Activated T-helper 1 cell treated with anti-CD3 and anti-CD28 coated beads, Interleukin-2, amount 50 U/mL, for 16 hours (primary cell): Measurements from ENCODE around the gene DDX19B.
"Not testable (repeated sequence)": the region's sequence is repeated elsewhere in the genome, so short reads cannot be mapped to it uniquely, and the experiment has no call there.

Source experiments
- DNase-seq, 2 donors: peaks; one replicate each; pipeline ENCODE4 v3.0.0-alpha.2; 2020; ENCODE audit warnings: low read depth in 1 of 2, low spot score in 1 of 2

The DDX19B gene

DNA sequence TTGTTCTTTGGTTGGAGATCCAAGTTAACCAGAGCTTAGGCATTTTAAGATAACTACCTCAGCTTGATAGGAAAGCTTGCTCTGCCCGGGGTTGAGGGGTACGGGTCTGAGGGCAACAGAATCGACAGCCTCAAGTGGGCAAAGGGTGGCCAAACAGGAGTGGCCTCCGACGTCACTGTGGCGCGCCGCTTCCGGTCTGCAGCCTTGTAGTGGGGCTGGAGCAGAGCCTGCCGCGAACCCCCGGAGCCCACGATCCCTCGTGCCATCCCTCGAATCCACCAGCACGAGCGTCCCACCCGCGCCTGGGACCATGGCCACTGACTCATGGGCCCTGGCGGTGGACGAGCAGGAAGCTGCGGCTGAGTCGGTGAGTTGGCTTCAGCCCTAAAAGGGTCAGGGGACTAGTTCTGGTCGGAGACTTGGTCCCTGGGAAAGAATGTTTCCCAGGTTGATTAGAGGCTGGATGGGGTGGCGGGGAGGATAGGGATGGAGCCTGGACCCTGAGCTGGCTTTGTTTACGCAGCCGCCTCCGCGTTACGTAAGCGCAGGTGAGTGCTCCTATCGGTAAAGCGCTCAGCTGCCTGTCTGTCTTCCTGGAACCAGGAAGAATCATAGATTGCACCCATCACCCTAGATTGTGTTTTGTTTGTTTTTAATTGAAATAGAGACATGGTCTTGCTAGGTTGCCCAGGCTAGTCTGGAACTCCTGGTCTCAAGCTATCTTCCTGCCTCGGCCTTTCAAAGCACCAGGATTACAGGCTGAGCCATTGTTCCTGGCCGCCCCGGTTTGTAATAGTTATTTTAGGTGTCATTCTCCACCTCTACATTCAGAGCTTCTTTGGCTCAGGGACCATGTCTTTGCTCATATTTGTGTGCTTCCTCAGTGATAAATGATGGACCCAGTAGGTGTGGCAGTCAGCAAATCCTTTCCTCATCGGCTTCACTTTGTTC, at the start of gene DDX19B:
DDX19B (plus strand) TSS at position 199 of the 951 bp plus-strand sequence; CDS start at position 311, 112 bp downstream.
- peak; percentile 20 to 31 for DNase-seq

DNA sequence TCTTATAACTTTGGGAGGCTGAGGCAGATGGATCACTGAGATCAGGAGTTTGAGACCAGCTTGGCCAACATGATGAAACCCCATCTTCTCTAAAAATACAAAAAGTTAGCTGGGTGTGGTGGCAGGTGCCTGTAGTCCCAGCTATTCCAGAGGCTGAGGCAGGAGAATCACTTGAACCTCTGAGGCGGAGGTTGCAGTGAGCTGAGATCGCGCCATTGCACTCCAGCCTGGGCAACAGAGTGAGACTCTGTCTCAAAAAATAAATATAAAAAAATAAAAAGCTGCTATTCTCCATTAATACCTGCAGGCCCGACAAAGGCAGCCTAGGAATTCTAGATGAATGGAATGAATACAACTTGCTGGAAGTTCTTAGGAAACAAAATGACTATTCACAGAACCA, 49.3 kb upstream of the DDX19B start:
- not testable (repeated sequence) for DNase-seq

DNA sequence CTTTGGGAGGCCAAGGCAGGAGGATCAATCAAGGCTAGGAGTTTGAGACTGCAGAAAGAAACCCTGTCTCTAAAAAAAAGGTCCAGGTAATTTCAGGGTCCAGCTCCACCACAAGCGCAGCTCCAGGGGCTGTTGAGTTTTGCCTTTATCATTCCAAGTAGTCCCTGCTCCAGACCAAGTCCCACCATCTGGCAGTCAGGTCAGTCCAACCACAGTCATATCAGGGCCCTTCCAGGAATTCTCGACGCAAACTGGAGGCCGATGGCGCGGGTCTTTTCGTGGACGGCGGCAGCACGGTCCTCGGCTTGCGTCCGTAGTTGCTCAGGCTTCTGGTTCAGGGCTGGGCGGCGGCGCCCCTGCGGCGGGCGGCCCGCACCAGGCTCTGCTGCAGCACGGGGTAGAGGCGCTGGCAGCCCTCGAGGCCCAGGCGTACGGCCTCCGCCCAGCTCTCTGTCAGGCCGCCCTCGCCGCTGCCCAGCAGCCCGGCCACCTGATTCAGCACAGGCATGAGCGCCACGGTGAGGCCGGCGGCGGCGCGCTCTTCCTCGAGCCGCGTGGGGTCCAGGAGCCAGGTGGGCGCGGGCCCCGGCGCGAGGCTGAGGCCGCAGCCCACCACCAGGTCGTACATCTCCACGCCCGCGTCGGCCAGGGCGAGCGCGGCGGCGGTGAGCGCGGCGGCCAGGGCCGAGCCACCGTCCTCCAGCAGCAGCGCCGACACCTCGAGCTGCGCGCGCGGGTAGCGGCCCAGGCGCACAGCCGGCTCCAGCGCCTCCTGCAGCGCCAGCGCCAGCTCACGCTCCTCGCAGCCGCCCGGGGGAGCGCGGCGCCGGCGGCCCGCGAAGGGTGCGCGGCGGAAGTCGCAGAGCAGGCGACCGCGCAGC, 48.0 kb upstream of the DDX19B start:
- peak in 1 of 2 donors; percentile 30 for DNase-seq

DNA sequence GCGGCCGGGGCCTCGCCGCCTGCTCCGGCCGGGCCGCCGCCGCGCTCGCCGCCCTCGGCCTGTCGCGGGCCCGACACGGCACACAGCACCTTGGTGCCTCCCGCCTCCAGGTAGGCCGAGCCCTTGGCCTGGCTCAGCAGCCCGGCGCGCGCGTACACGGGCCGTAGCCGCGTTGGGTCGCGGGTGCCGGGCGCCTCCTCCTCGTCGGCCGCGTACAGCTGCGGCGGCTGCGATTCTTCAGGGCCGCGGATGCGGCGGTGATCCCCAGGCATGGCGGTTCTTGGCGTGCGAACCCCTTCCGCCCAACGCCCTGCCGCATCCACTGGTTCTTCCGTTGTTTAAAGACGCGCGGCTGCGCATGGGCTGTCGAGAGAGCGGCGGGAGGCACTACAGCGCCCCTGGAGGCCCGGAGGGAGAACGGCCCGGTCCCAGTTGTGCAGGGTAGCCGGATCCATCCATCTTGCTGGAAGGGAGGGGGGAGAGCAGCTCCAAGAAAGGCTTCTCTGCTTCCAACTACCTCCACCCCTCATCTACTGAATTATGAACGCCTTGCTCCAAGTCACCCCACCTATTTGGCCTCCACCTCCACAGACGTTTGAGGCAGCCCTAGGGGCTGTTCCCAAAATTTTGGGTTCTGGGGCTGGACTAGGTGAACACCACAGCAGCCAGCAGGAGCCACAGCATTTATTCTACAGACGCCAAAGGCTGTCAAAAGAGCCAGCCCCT, 47.2 kb upstream of the DDX19B start, which contains the start of gene EXOSC6:
EXOSC6 (minus strand) TSS at position 312 of the 726 bp plus-strand sequence; CDS start at position 272, 40 bp downstream.
- DNase-seq, result peak; percentile 84 to 89

DNA sequence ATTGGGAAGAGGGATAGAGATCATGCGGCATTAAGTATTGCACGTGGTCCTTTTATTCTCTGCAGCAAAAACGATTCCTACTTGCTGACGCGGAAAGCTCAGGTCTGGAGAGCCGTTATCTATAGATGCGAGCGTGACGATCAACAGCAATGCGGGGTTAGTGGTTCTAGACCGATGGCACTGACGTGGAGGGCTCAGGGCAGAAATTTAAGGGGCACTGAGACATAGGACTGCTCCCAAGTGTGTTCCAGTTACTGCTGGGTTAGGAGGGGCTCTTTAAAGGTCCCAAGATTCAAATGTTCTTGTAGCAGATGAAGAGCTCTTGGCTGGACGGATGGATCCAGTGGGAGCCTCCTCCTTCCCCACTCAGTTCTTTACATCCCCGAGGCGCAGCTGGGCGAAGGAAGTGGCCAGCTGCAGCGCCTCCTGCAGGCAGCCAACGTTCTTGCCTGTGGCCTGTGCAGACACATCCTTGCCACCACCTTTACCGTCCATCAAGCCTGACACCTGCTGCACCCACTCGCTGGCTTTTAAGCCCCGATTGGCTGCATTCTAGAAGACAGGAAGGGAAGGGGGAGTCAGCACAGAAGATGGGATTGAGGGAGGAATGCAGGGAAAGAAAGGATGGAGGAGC, 46.5 kb upstream of the DDX19B start:
- DNase-seq, result no peak

DNA sequence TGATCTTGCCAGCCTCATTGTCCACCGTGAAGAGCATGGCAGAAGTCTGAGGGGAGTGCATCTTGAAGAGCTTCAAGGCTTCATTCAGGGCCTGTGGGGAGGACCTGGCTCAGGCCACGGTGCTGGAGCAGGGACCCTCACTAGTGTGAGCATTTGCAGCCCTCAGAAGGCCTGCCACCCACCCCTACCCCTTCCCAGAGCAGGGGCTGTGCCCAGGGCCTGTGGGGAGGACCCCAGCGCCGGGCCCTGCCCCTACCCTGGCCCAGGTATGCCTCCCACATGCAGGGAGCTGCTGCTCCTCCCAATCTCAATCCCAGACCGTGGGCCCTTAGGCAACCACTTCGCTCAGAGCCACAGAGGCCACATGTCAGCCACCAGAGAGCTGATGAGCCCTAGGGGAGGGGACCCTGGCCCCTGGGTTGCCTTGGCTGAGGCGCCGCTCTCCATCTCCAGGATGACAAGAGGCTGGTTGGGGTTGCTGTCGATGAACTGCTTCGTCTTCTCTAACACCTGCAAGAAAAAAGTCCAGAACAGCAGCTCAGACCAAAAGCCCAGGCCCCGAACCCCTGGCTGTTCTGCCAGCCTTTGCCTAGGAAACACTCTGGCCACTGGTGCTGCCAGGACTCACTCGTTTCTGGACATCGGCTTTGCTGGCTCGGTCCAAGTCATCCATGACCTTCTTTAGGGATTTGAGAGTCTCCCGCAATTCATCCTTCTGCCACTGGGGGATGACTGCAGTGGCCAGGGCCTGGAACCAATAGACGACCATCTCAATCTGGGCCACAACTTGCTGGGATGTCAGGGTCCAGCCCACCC, 45.5 kb upstream of the DDX19B start:
- no peak for DNase-seq

DNA sequence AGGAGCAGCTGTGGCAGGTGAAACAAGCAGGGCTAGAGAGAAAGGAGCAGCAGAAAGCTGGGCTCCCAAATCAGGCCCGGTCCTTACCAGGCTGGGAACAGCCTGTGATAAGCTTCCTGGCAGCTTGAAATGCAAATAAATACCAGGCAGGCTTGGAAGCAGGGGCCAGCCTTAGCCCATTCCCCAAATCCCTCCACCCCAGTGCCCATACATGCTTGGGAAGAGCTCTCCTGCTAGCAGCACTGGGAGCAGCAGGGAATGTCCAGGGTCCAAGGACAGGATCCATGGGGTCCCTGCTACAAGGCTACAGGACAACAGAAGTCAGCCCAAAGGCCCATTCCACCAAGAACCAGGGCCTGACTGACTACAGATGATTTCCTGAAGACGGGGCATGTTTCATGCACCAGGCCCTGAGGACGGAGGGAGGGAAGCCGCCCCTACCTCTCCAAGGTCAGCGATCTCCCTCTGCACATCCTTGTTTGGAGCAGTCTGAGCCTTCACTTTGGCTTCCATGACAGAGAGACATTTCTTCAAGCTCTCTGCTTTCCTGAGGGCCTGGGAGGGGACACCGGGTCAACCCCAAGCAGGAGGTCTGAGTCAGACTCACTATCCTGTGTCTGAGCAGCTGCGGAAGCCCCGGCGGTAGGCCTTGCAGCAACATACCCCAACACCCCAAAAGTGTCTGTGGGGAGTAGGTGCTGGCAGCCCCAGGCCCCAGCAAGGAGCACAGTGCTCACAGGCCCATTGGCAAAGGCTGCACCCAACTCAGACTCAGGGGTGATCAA, 44.6 kb upstream of the DDX19B start:
- no peak for DNase-seq

DNA sequence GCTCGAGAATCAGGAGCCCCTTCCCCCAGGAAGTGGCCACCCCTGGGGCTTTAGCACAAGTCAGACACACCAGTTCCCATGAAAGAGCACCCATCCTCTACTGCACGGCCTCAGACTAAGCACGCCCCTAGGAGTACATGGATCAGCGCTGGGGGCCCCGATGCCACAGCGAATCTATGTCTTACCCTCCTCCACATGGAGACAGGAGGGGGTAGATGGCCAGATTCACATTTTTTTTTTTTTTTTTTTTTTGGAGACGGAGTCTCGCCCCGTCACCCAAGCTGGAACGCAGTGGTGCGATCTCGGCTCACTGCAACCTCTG, 44.1 kb upstream of the DDX19B start:
- DNase-seq, result no peak

DNA sequence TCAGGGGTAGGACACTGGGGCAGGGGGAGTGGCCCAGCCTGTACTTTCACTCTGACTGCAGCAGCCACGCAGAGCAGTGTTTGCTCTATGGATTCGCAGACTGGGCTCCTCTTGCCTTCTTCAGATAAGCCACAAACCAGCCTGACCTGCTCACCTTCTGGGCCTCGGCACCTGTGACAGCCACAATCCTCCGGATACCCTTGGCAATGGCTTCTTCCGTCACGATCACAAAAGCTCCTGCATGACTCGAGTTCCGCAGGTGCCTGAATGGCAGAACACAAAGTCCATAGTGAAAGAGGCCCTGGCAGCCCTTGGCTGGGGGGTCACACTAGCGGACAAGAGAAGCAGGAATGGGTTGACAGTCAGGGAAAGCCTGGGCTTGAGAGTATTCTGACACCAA, 43.4 kb upstream of the DDX19B start:
- DNase-seq, result no peak

DNA sequence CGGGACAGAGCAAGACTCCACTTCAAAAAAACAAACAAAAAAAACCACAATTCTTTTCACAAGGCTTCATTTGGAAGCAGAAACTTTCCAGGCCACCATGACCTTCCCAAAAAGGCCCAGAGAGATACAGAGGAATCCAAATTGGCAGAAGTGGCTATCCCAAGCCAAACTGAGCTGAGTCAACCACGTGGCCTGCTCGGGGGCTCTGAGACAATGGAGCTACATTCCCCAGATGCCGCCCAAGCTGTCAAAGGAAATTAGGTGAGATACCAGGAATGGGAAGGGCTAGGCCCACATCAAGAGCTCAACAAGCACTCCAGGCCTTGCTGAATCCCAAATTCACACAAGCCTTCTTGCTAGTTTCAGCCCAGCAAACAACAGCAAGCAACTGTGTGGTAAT, 41.6 kb upstream of the DDX19B start:
- no peak for DNase-seq

DNA sequence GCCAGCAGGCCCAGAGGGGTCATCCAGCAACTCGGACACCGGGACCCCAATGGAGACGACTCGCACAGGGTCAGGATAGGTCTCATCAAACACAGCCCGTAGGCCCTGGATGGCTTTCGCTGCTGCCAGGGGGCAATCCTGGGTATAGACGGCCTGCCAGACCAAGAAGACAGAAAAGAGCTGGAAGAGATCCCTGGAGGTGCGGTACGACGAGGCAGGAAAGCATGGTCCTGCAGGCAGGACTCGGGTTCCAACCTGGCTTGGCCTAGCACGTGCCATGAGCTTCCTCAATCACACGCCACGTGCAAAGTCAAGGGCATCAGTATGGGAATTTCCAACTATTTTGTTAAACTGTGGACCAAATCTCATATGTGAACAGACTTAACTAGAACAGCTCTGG, 40.9 kb upstream of the DDX19B start:
- DNase-seq, result no peak

DNA sequence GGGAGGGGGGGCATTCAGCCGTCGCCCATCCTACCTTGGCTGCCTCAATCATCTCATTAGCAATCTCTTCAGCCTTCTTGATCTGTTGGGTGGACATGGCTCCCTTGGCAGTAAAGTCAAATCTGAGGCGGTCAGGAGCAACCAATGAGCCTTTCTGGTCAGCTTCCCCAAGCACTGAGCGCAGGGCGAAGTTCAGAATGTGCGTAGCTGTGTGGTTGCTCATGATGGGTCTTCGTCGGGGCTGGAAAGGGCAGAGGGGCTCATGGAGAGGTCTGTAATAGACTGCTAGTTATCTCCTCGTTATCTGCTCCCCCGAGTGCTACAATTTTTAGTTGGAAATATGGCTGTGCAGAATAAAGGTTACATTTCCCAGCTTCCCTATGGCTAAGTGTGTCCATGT, 40.0 kb upstream of the DDX19B start:
- no peak for DNase-seq

DNA sequence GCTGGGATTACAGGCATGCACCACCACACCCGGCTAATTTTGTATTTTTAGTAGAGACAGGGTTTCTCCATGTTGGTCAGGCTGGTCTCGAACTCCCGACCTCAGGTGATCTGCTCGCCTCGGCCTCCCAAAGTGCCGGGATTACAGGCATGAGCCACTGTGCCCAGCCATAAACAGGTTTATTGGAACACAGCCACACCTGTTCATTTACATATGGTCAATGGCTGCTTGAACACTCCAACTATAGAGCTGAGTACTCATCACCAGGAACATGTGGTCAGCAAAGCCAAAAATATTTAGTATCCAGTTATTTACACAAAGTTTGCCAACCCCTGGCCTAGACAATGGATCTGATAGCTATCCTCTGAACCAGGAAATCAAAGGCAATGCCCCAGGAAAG, 39.1 kb upstream of the DDX19B start:
- not testable (repeated sequence) for DNase-seq

DNA sequence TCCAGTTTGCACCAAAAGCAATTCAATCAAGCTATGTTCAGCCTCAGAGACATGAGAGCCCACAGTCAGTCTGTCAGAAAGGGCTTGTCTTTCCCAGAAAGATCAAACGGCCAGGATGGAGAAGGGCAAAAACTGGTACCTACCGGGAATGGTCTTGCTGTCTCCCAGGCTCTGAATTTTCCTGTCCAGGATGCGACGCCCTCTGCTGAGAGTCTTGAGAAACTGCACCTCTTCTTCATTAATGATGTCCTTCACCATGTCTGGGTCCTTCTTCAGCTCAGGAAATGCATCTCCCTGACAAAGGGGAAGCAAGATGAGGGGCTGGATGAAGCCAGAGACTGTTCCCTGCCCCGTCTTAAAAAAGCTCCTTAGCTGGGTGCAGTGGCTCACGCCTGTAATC, 31.5 kb upstream of the DDX19B start:
- no peak for DNase-seq

DNA sequence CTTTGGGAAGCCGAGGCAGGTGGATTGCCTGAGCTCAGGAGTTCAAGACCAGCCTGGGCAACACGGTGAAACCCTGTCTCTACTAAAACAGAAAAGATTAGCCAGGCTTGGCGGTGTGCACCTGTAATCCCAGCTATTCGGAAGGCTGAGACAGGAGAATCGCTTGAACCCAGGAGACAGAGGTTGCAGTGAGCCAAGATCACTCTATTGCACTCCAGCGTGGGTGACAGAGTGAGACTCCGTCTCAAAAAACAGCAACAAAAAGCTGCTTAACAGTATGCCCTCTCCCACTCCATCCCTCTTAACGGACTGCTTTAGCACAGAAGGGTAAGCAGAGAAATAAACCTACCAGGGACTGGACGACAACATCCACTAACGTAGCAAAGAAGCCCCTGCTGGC, 31.1 kb upstream of the DDX19B start:
- DNase-seq, result not testable (repeated sequence)

DNA sequence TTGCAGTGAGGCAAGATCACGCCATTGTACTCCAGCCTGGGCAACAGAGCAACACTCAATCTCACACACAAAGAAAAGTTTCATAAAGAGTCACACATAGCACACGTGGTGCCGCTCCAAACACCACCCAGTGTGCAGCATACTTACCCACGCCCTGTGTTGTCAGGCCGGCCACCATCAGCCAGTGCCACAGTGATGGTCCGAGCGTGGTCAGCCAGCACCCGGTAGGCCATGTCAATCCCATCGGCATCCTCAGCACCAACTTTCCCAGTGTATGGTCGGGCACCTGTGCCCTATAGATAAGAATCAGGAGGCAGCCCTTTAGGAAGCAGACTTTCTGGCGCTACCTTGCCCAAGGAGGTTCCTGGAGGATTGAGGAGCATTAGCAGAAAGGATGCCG, 29.5 kb upstream of the DDX19B start:
- no peak for DNase-seq

DNA sequence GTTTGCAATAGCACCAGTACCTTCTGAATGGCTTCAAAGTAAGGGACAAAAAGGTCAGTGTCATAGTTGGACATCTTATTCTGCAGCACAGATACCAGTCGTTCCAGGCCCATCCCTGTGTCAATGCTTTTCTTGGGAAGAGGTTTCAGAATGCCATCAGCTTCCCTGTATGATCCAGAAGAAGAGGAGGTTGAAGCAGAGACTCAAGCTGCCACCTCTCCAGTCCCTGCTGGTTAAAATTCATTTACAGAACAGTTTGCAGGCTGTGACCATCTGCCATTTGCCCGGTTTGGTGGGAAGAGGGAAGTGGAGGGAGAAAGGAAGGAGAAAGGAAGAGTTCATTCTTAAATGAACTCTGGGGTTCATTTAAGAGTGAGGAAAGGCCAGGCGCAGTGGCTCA, 28.8 kb upstream of the DDX19B start:
- DNase-seq, result no peak

DNA sequence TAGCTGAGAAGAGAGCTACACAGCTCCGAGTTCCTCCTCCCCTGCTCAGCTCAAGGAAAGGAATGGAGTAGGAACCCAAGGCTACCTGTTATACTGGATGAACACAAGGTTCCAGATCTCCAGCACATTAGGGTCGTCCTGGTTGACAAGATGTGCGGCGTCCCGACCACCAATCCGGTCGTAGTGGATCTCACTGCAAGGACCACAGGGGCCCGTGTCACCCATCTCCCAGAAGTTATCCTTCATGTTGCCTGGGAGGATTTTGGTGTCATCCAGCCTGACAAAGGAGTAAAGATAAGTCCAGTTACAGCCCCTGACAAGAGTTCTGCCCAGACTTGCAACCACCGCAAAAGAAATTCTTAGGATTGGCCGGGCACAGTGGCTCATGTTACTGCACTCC, 27.3 kb upstream of the DDX19B start:
- DNase-seq, result no peak

DNA sequence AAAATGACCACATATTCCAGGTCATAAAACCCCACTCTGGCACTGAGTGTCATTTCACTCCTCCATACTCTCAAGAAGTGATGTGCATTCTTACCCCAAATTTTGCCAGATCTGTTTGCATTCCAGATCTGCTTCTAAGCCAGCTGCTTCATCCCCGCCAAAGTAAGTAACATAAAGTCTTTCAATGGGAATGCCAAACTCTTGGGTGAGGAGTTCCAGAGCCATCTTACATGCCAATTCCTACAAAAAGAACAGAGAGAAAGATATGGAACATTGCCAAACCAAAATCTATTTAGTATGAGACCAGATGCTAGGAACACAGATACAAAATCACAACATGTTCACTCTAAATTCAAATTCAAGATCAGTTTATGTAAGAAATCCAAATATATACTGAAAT, 22.6 kb upstream of the DDX19B start:
- DNase-seq, result no peak
